OCI-M2 (cell line): Measurements from ENCODE around the gene DGAT2.
"Not testable (repeated sequence)": the region's sequence is repeated elsewhere in the genome, so short reads cannot be mapped to it uniquely, and the experiment has no call there.

Experiments
- DNase-seq: peaks from one replicate; lab custom pipeline; 2025; ENCODE audit not compliant: unreplicated experiment; lab: John Stamatoyannopoulos, UW

The DGAT2 gene

GRCh38 chr11:75748729-75749273 is 19.8 kb upstream of the DGAT2 start:
- not testable (repeated sequence) for DNase-seq

- DNase-seq: not testable (repeated sequence)
Measured at GRCh38 chr11:75754933-75755332, 13.6 kb upstream of the DGAT2 start.

- DNase-seq: no peak
Measured at GRCh38 chr11:75757651-75758050, 10.9 kb upstream of the DGAT2 start.

- no peak for DNase-seq
Measured at GRCh38 chr11:75759832-75760231, 8.7 kb upstream of the DGAT2 start.

GRCh38 chr11:75760243-75760642 is 8.3 kb upstream of the DGAT2 start:
- no peak for DNase-seq

- no peak for DNase-seq
Measured at GRCh38 chr11:75760710-75761493, 7.7 kb upstream of the DGAT2 start.

- no peak for DNase-seq
Measured at GRCh38 chr11:75762158-75762557, 6.4 kb upstream of the DGAT2 start.

GRCh38 chr11:75762885-75763284 is 5.7 kb upstream of the DGAT2 start:
- no peak for DNase-seq

- DNase-seq: no peak
Measured at GRCh38 chr11:75763846-75764245, 4.7 kb upstream of the DGAT2 start.

GRCh38 chr11:75765116-75765515 is 3.5 kb upstream of the DGAT2 start:
- DNase-seq: no peak

- no peak for DNase-seq
Measured at GRCh38 chr11:75766443-75767227, 1.9 kb upstream of the DGAT2 start.

GRCh38 chr11:75767228-75767572 is 1.4 kb upstream of the DGAT2 start:
- DNase-seq: no peak

- no peak for DNase-seq
Measured at GRCh38 chr11:75767793-75768111, 826 bp upstream of the DGAT2 start.

- no peak for DNase-seq
Measured at GRCh38 chr11:75768909-75769771, 562 bp downstream of the DGAT2 start.

GRCh38 chr11:75770102-75770501 is 1.5 kb downstream of the DGAT2 start:
- no peak for DNase-seq

- DNase-seq: no peak
Measured at GRCh38 chr11:75771646-75772410, 3.2 kb downstream of the DGAT2 start.

GRCh38 chr11:75773595-75774353 is 5.2 kb downstream of the DGAT2 start:
- DNase-seq: no peak

GRCh38 chr11:75775056-75775455 is 6.5 kb downstream of the DGAT2 start:
- no peak for DNase-seq

GRCh38 chr11:75776546-75776945 is 8.0 kb downstream of the DGAT2 start:
- no peak for DNase-seq
